HEK293T (cell line): Measurements from ENCODE around the gene KCNK4.
"Not testable (repeated sequence)": the region's sequence is repeated elsewhere in the genome, so short reads cannot be mapped to it uniquely, and the experiment has no call there.

Experiments
- CTCF ChIA-PET: fragments of 350-600 bp; formaldehyde crosslinking; extraction: SDS; loops from one replicate; lab custom pipeline; 2021; ENCODE audit warnings: antibody characterized with exemption, inconsistent platforms; lab: Yijun Ruan, JAX
- POLR2A ChIA-PET: fragments of 350-600 bp; formaldehyde crosslinking; extraction: SDS; loops from one replicate; lab custom pipeline; 2020; ENCODE audit warnings: antibody characterized with exemption, inconsistent platforms; lab: Yijun Ruan, JAX
- DNase-seq: peaks from one replicate; pipeline ENCODE4 v3.0.0; 2012; ENCODE audit warnings: mixed read lengths; ENCODE audit errors: extremely low spot score
- ARNT ChIP-seq: fragments of 450-650 bp; IDR thresholded peaks from 2 replicates; pipeline ENCODE4 v1.6.1; 2017; ENCODE audit warnings: mild to moderate bottlenecking
- BHLHE40 ChIP-seq: fragments of 450-650 bp; IDR thresholded peaks from 2 replicates; pipeline ENCODE4 v1.6.1; 2016; ENCODE audit warnings: mild to moderate bottlenecking, moderate library complexity, borderline replicate concordance
- CTBP1 ChIP-seq: fragments of 450-650 bp; IDR thresholded peaks from 2 replicates; pipeline ENCODE4 v1.6.1; 2016; ENCODE audit warnings: borderline replicate concordance
- ELF4 ChIP-seq: fragments of 450-650 bp; IDR thresholded peaks from 2 replicates; pipeline ENCODE4 v1.6.1; 2017; ENCODE audit warnings: antibody characterized with exemption
- FOXA1 ChIP-seq: fragments of 450-650 bp; IDR thresholded peaks from 2 replicates; pipeline ENCODE4 v1.6.1; 2016; ENCODE audit warnings: mild to moderate bottlenecking
- FOXK2 ChIP-seq: fragments of 450-650 bp; IDR thresholded peaks from 2 replicates; pipeline ENCODE4 v1.6.1; 2016; ENCODE audit warnings: mild to moderate bottlenecking
- FOXM1 ChIP-seq: fragments of 450-650 bp; IDR thresholded peaks from 2 replicates; pipeline ENCODE4 v1.6.1; 2017; ENCODE audit warnings: mild to moderate bottlenecking, borderline replicate concordance
- HDGF ChIP-seq: fragments of 450-650 bp; IDR thresholded peaks from 2 replicates; pipeline ENCODE4 v1.6.1; 2017; ENCODE audit warnings: antibody characterized with exemption, borderline replicate concordance
- L3MBTL2 ChIP-seq: fragments of 450-650 bp; conservative IDR thresholded peaks from 2 replicates; pipeline ENCODE4 v1.6.1; 2016; ENCODE audit warnings: mild to moderate bottlenecking
- LEF1 ChIP-seq: fragments of 450-650 bp; IDR thresholded peaks from 2 replicates; pipeline ENCODE4 v1.6.1; 2017; ENCODE audit warnings: mild to moderate bottlenecking, borderline replicate concordance
- NFRKB ChIP-seq: fragments of 450-650 bp; IDR thresholded peaks from 2 replicates; pipeline ENCODE4 v1.6.1; 2016; ENCODE audit warnings: mild to moderate bottlenecking, moderate library complexity
- PKNOX1 ChIP-seq: fragments of 450-650 bp; IDR thresholded peaks from 2 replicates; pipeline ENCODE4 v1.6.1; 2016
- SP1 ChIP-seq: fragments of 450-650 bp; IDR thresholded peaks from 2 replicates; pipeline ENCODE4 v1.6.1; 2017
- SUZ12 ChIP-seq: fragments of 450-650 bp; IDR thresholded peaks from 2 replicates; pipeline ENCODE4 v1.6.1; 2016; ENCODE audit warnings: mild to moderate bottlenecking
- TARDBP ChIP-seq: fragments of 450-650 bp; IDR thresholded peaks from 2 replicates; pipeline ENCODE4 v1.6.1; 2016
- ZNF384 ChIP-seq: fragments of 450-650 bp; IDR thresholded peaks from 2 replicates; pipeline ENCODE4 v1.6.1; 2016

KCNK4 gene

GRCh38 chr11:64312947-64313346 lies 21.8 kb downstream of the KCNK4 start:
- TF ChIP-seq FOXA1 = no peak
- no peak for TF ChIP-seq CTBP1
- TF ChIP-seq FOXM1 = no peak
- TF ChIP-seq FOXK2 = no peak
- no peak for TF ChIP-seq BHLHE40
- no peak for TF ChIP-seq LEF1
- no peak for TF ChIP-seq ZNF384
- no peak for TF ChIP-seq SUZ12
- no peak for TF ChIP-seq HDGF
- TF ChIP-seq ARNT = no peak
- TF ChIP-seq NFRKB = no peak
- TF ChIP-seq TARDBP = no peak
- no peak for TF ChIP-seq ELF4
- TF ChIP-seq L3MBTL2 = no peak
- ChIA-PET POLR2A (no interaction called here), CTCF (no interaction called here)
- no peak for DNase-seq

- no peak for DNase-seq
- ChIA-PET CTCF (interaction anchor here (1.2 kb wide), 1 partner anchor 42 kb away, joined by 5 read pairs; no protein-coding TSS in a partner anchor), POLR2A (no interaction called here)
- no peak for TF ChIP-seq CTBP1
These were observed 22.5 kb downstream of the KCNK4 start for GRCh38 chr11:64313491-64314145.

- TF ChIP-seq BHLHE40 = no peak
- TF ChIP-seq PKNOX1 = no peak
- no peak for TF ChIP-seq ARNT
- no peak for TF ChIP-seq ZNF384
- TF ChIP-seq ELF4 = no peak
- no peak for TF ChIP-seq L3MBTL2
- no peak for TF ChIP-seq HDGF
- TF ChIP-seq LEF1 = no peak
- no peak for TF ChIP-seq TARDBP
- no peak for TF ChIP-seq FOXK2
- TF ChIP-seq NFRKB = no peak
- TF ChIP-seq CTBP1 = no peak
- TF ChIP-seq SP1 = no peak
- TF ChIP-seq SUZ12 = no peak
- ChIA-PET POLR2A (no interaction called here), CTCF (interaction anchor here (1.2 kb wide), 1 partner anchor 41 kb away, joined by 5 read pairs; no protein-coding TSS in a partner anchor)
- no peak for DNase-seq
These were observed 23.2 kb downstream of the KCNK4 start for GRCh38 chr11:64314146-64314804.

GRCh38 chr11:64314805-64315561 lies 23.9 kb downstream of the KCNK4 start:
- ChIA-PET POLR2A (no interaction called here), CTCF (interaction anchor here (1.2 kb wide), 1 partner anchor 41 kb away, joined by 5 read pairs; no protein-coding TSS in a partner anchor)
- TF ChIP-seq PKNOX1 = no peak
- no peak for TF ChIP-seq L3MBTL2
- no peak for TF ChIP-seq SP1
- no peak for TF ChIP-seq NFRKB
- TF ChIP-seq LEF1 = no peak
- no peak for TF ChIP-seq ARNT
- TF ChIP-seq FOXK2 = no peak
- TF ChIP-seq ZNF384 = no peak
- TF ChIP-seq HDGF = no peak
- no peak for TF ChIP-seq TARDBP
- no peak for TF ChIP-seq BHLHE40
- no peak for TF ChIP-seq CTBP1
- TF ChIP-seq FOXA1 = no peak
- TF ChIP-seq FOXM1 = no peak
- no peak for TF ChIP-seq ELF4
- TF ChIP-seq SUZ12 = no peak
- DNase-seq = no peak

- ChIA-PET POLR2A (interaction anchor here (2.0 to 3.8 kb wide), 4 partner anchors 10 to 45 kb away, joined by 7 to 70 read pairs (median 35); partner anchors contain the start of gene ESRRA), CTCF (interaction anchor here (2.9 kb wide), 1 partner anchor 40 kb away, joined by 38 read pairs; no protein-coding TSS in a partner anchor)
- DNase-seq = not testable (repeated sequence)
These were observed 24.8 kb downstream of the KCNK4 start for GRCh38 chr11:64315667-64316526.
